Retinal pigment epithelial cell (primary cell): Measurements from ENCODE around the gene FOXP1.

Experiments
- DNase-seq: peaks from one replicate; pipeline ENCODE4 v3.0.0-alpha.2; 2010; ENCODE audit warnings: low read depth
- H3K4me3 ChIP-seq: 2 replicates; pipeline ENCODE4 v1.5.1; 2011; ENCODE audit warnings: mild to moderate bottlenecking, low read length, control low read depth, moderate library complexity
- TF ChIP-seq, protein P1 (sequence below): conservative IDR thresholded peaks from 2 replicates; pipeline ENCODE4 v1.5.1; 2011; ENCODE audit warnings: low read depth, low read length, control low read depth, inconsistent platforms

The FOXP1 gene

DNA sequence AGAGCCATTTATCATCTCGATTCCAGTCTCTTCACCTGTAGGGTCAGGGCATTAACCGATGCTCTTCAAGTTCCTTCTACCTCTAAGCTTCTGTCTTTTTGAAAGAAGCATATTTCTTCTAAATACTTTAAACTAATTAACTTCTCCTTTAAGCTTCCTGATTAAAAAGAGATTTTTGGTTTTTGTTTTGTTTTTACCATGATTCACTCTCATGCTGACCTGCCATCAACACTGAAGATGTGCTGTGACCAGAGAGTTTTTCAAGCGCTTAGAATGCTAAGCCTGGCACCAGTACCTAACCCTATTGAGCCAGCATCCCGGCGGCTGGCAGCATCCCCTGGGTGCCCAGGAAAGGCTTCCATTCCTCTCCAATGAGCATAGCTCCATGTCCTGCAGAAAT is 89.3 kb downstream of the FOXP1 start:
- no peak overlapping the region for H3K4me3 ChIP-seq
- TF ChIP-seq, protein P1, sequence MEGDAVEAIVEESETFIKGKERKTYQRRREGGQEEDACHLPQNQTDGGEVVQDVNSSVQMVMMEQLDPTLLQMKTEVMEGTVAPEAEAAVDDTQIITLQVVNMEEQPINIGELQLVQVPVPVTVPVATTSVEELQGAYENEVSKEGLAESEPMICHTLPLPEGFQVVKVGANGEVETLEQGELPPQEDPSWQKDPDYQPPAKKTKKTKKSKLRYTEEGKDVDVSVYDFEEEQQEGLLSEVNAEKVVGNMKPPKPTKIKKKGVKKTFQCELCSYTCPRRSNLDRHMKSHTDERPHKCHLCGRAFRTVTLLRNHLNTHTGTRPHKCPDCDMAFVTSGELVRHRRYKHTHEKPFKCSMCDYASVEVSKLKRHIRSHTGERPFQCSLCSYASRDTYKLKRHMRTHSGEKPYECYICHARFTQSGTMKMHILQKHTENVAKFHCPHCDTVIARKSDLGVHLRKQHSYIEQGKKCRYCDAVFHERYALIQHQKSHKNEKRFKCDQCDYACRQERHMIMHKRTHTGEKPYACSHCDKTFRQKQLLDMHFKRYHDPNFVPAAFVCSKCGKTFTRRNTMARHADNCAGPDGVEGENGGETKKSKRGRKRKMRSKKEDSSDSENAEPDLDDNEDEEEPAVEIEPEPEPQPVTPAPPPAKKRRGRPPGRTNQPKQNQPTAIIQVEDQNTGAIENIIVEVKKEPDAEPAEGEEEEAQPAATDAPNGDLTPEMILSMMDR, result no peak
- DNase-seq, result no peak

DNA sequence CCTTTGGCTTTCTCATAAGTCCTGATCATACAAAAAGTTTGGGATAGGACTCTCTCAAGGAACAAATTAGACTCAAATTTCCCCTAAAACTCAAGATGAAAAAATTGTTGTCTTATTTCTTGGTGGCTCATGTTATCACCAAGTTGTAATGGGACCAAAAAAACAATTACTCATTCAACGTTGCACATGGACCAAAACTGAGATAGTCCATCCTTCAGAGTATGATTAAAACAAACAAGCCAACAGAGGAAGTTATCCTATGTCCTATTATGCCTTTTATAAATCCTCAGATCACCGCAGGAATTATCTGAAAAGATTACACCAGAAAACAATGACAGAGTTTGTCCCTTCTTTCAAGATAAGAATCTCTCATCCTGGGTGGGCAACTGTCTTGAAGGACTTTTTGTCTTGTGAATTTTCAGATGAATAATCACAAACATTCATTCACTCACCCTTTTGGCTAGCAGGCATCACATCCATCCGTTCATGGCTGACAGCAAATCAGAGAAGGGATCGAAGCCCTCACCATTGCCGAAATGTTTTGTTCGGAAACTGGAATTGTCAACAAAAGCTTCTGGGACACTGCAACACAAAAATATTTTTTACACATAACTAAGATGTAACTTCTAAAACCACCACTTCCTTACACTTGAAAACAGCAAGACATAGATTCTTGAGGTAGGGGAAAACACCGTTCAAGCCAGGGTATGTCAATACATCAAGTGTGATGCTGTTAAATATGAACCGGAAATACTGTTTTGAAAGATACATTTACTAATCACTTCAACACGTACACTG is 90.4 kb downstream of the FOXP1 start:
- no peak for DNase-seq
- TF ChIP-seq, protein P1, result no peak
- no peak overlapping the region for H3K4me3 ChIP-seq

DNA sequence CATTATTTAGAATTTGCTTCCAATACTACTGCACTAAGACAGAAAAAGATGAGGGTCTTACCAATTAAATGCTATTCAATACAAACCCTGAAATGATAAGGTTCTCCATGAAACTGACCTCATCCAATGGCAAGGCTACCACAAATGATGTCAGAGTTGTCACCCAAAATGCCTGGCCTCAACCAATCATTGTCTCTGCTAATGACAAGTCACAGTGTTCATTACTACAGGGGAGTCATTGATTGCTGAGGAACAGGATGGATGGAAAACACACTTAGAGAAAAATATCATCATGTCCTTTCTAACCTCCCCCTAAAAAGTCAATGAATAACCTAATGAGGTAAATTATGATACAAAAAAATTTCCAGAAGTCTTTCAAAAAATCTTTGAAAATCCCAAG is 91.0 kb downstream of the FOXP1 start:
- TF ChIP-seq, protein P1, result no peak
- no peak overlapping the region for H3K4me3 ChIP-seq
- DNase-seq, result no peak

DNA sequence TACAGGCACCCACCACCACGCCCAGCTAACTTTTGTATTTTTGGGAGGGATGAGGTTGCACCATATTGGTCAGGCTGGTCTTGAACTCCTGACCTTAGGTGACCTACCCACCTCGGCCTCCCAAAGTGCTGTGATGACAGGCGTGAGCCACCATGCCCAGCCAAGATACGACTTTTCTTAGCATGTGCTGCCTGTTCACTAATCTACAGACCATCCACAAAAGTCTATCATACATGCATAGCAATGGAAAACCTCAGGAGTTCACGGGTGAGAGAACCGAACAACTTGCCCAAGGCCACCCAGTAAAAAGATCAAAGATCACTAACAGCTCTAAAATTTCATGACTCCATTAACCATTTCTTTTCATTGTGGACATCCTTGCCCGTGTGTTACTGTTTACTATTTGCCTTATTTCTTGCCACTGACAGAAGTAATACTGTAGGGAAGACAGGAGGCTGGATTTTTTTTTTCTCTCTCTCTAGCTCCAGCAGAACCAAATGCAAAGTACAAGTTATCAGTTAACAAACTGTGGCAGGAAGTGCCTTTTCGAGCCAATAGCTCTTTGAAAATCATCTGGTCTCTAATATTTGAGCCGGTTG is 92.3 kb downstream of the FOXP1 start:
- TF ChIP-seq, protein P1, result no peak
- DNase-seq, result no peak
- H3K4me3 ChIP-seq, result no peak overlapping the region

DNA sequence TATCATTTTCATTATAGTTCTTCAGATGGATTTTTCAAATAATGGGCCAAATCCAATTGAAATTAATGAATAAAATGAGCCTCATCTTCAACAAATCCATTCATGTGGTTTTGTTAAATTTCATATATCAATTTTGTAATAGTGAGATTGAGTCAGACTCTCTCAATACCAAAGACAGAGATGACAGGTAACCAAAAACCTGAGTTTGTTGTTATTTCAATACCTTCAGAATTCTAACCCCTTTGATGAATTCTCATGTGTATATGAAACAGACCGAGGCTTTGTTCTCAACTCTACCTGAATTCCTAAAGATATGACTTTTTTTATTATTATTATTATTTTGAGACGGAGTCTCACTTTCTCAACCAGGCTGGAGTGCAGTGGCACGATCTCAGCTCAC is 92.8 kb downstream of the FOXP1 start:
- TF ChIP-seq, protein P1, result no peak
- no peak overlapping the region for H3K4me3 ChIP-seq
- no peak for DNase-seq

DNA sequence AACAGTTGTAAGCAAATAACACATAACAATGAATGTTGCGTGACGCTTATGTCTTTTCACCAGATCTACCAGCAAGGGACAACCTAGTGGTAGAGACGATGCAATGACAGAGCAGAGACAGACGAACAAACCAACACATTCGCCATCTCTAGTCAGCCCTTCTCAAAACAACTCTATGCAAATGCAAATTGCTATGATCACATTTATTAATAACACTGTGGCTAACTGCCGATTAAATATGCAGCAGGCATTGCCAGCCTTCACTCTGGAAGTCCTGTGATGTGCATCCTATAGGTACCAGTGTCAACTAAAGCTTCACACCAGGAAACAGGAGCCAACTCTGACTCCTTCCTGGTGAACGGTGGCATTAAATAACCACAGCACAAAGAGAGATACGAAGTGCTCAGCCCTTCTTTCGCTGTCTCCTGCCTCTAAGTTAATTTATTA is 94.2 kb downstream of the FOXP1 start:
- DNase-seq, result no peak
- TF ChIP-seq, protein P1, result no peak
- no peak overlapping the region for H3K4me3 ChIP-seq

DNA sequence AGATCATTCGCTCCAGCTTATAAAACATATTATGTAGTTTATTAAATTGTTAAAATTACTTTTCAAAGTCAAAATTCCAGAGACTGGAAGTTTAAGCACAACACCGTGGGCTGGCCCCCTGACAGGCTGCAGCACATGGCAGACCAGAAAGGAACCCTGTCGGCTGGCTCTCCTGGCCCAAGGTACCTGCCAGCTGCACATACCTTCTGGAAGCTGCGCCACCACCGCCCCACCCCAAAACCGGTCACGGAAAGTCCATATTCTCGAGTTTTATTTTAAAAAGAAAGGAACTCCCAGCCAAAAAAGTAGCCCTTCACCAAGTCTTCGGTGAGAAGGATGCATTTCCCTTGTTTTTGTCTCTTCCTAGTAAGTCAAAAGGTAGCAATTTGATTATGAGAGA is 94.6 kb downstream of the FOXP1 start:
- no peak overlapping the region for H3K4me3 ChIP-seq
- no peak for DNase-seq
- TF ChIP-seq, protein P1, result no peak
